ENCODE results near the gene IGBP1. TPM values are rescaled to one million over a fixed set of nuclear protein-coding genes. Genes with fewer than 3 reads are reported as not detected.
"Not testable (repeated sequence)": the region's sequence is repeated elsewhere in the genome, so short reads cannot be mapped to it uniquely, and the experiment has no call there.

The IGBP1 gene
- polyA plus RNA-seq, 1 experiment: 118 TPM

DNA sequence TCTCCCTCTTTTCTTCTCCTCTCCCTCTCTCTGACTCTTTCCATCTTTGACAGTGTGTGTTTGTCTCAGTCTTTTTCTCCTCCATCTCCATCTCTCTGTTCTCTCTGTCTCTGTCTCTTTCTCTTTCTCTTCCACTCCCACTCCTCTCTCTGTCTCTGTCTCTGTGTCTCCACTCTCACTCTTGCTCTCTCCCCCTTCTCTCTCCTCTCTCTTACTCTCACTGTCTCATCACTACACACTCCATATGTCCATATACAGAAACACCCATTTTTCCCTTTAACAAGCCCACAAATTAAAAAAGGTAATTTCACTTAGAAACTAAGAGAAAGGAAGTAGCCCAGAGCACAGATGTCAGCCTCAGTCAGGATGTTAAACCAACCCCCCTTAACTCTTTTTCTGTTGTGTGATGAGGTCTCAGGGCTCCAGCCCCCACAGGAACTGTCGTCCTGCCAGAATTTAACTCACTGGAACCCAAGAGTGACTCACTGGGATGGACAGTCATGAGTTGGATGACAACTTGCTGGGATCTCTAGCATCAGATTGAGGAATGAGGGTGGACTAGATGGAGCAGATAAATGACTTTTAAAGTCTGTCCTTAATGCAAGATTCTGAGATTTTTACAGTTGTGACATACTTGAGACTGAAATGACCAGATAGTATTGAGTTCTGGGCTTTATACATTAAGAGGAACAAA, 43.5 kb upstream of the IGBP1 start:
- TF ChIP-seq, protein P1, sequence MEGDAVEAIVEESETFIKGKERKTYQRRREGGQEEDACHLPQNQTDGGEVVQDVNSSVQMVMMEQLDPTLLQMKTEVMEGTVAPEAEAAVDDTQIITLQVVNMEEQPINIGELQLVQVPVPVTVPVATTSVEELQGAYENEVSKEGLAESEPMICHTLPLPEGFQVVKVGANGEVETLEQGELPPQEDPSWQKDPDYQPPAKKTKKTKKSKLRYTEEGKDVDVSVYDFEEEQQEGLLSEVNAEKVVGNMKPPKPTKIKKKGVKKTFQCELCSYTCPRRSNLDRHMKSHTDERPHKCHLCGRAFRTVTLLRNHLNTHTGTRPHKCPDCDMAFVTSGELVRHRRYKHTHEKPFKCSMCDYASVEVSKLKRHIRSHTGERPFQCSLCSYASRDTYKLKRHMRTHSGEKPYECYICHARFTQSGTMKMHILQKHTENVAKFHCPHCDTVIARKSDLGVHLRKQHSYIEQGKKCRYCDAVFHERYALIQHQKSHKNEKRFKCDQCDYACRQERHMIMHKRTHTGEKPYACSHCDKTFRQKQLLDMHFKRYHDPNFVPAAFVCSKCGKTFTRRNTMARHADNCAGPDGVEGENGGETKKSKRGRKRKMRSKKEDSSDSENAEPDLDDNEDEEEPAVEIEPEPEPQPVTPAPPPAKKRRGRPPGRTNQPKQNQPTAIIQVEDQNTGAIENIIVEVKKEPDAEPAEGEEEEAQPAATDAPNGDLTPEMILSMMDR (IDR thresholded peaks at IDR 0.05; ENCODE audit: low read depth, low read length): no peak
- H3K27ac ChIP-seq (ENCODE audit: low read depth, low read length): no peak overlapping the region
- H3K27me3 ChIP-seq (ENCODE audit: control insufficient read depth, insufficient read depth, low read length): no peaks in the 10 kb centered on the region
- no peaks in the 10 kb centered on the region for H3K9me3 ChIP-seq (ENCODE audit: control insufficient read depth, insufficient read depth, low read length)
- POLR2A ChIA-PET: no interaction called here
- no peak overlapping the region for H3K4me3 ChIP-seq (ENCODE audit: low read depth, low read length)
- no peak for DNase-seq (ENCODE audit: low read depth, low spot score)
- CTCF ChIA-PET: interaction anchor here (1.9 to 3.8 kb wide), 3 partner anchors 8 to 59 kb away, joined by 9 to 14 read pairs (median 10); partner anchors contain the start of gene IGBP1

DNA sequence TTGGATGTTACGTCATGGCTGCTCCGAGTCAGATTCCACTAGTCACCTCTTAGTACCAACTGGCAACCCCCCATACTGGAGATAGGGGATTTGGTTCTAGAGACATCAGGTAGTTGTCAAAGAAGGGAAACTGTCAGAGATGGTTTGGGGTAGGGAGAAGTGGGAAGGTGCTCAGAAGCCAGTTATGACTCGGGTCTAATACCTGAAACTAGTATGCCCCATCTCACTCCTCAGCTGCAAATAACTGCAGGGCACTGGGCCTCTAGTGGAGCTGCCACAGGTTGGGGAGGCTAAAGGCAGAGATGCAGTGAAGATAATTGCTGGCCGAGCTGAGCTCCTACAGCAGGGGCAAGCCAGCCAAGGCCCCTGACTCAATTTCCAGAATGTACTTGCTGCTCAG, 41.0 kb upstream of the IGBP1 start:
- TF ChIP-seq, protein P1 (IDR thresholded peaks at IDR 0.05; ENCODE audit: low read depth, low read length): no peak
- no peak overlapping the region for H3K4me3 ChIP-seq (ENCODE audit: low read depth, low read length)
- no peak overlapping the region for H3K27ac ChIP-seq (ENCODE audit: low read depth, low read length)
- no peaks in the 10 kb centered on the region for H3K27me3 ChIP-seq (ENCODE audit: control insufficient read depth, insufficient read depth, low read length)
- no peaks in the 10 kb centered on the region for H3K9me3 ChIP-seq (ENCODE audit: control insufficient read depth, insufficient read depth, low read length)
- ChIA-PET POLR2A (no interaction called here), CTCF (no interaction called here)
- DNase-seq (ENCODE audit: low read depth, low spot score): no peak

DNA sequence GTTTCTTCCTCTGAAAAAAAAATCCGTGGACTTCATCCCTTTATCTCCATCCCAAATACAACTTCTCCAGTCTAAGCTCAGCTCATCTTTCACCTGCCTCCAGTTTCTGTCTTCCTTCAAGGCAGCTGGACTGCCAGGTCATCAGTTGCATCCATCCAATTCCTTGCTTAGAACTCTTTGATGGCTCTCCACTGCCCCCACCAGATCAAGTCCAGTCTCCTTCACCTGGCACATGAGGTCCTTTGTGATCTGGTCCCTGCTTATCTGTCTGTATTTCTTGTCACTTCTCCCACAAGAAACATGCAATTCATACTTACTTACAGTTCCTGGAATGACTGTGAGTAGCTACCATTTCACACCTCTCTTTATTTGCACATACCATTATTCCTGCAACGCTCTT, 37.2 kb upstream of the IGBP1 start:
- no peaks in the 10 kb centered on the region for H3K9me3 ChIP-seq (ENCODE audit: control insufficient read depth, insufficient read depth, low read length)

DNA sequence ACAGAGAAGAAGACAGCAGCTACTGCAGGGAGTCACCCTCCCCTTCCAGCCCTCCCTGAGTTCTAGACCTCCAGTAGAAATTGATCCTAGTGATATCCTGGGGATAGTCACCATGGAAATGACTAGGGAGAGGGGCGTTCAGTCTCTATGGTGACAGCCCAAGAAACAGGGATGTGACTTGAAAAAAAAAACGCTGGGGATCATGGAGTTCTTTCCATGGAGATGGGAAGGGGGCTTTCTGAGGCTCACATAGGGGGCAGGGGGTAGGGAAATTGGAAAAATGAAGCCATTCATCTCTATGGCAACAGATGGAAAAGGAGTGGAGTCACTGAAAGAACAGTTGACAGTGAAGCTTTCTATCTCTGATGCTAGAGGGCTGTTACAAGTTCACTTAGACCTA, 28.0 kb upstream of the IGBP1 start:
- Histone ChIP-seq H3K27ac (ENCODE audit: low read depth, low read length) (no peak overlapping the region), H3K9me3 (ENCODE audit: control insufficient read depth, insufficient read depth, low read length) (no peaks in the 10 kb centered on the region), H3K4me3 (ENCODE audit: low read depth, low read length) (no peak overlapping the region), H3K27me3 (ENCODE audit: control insufficient read depth, insufficient read depth, low read length) (no peaks in the 10 kb centered on the region)
- TF ChIP-seq, protein P1 (IDR thresholded peaks at IDR 0.05; ENCODE audit: low read depth, low read length): no peak
- ChIA-PET CTCF (interaction anchor here (0.6 kb wide), 1 partner anchor 9 kb away, joined by 3 read pairs; no protein-coding TSS in a partner anchor), POLR2A (no interaction called here)
- no peak for DNase-seq (ENCODE audit: low read depth, low spot score)

More for the DNA sequence above, 37.2 kb upstream of the IGBP1 start:
- no peak overlapping the region for H3K27ac ChIP-seq (ENCODE audit: low read depth, low read length)
- DNase-seq (ENCODE audit: low read depth, low spot score): no peak
- no peak overlapping the region for H3K4me3 ChIP-seq (ENCODE audit: low read depth, low read length)
- ChIA-PET CTCF (interaction anchor here (0.8 to 5.7 kb wide), 12 partner anchors 10 to 672 kb away, joined by 3 to 56 read pairs (median 6); partner anchors contain the start of gene IGBP1), POLR2A (no interaction called here)
- H3K27me3 ChIP-seq (ENCODE audit: control insufficient read depth, insufficient read depth, low read length): no peaks in the 10 kb centered on the region
- TF ChIP-seq, protein P1 (IDR thresholded peaks at IDR 0.05; ENCODE audit: low read depth, low read length): peak; percentile 18; the same call in 1 of the 2 replicates

DNA sequence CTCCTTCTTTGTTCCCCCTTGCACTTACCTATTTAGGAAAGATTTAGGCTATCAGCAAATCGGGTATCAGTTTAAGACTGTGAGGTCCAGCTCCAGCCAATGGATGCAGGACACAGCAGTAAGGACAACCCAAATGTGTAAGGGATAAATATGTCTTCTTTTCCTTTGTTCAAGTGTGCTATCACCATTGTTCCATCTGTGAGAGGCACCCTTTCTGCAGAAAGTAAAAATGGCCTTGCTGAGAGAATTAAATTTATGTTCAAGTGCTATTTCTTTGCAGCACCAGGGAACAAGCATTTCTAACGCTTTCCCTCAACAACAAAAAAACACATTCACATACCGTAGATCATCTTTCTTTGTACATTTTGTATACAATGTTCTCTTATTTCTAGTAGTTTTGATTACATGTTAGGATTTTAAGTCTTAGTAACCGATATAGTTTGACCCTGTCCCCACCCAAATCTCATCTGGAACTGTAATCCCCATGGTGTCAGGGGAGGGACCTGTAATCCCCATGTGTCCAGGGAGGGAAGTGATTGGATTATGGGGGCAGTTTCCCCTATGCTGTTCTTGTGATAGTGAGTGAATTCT, 21.7 kb upstream of the IGBP1 start:
- H3K27ac ChIP-seq (ENCODE audit: low read depth, low read length); POLR2A ChIA-PET; DNase-seq (ENCODE audit: low read depth, low spot score); H3K4me3 ChIP-seq (ENCODE audit: low read depth, low read length); CTCF ChIA-PET; H3K9me3 ChIP-seq (ENCODE audit: control insufficient read depth, insufficient read depth, low read length); H3K27me3 ChIP-seq (ENCODE audit: control insufficient read depth, insufficient read depth, low read length): not testable (repeated sequence)

Measured in AG04450 (cell line).